HepG2 (cell line): ENCODE measurements around the gene CHN2. TPM values are rescaled to one million over a fixed set of nuclear protein-coding genes. Genes with fewer than 3 reads are reported as not detected.

Experiments
- ATRX ChIP-seq: sonication (generic); formaldehyde crosslinking; IDR thresholded peaks from 2 replicates; pipeline ENCODE4 v1.4.0; 2020; ENCODE audit warnings: missing genetic modification reagents, borderline replicate concordance
- ELF3 ChIP-seq: IDR thresholded peaks from 2 replicates; pipeline ENCODE4 v1.6.1; 2016; ENCODE audit warnings: missing genetic modification reagents, missing compliant biosample characterization
- HDAC1 ChIP-seq: sonication (generic); formaldehyde crosslinking; IDR thresholded peaks from 2 replicates; pipeline ENCODE4 v1.5.1; 2020; ENCODE audit warnings: mild to moderate bottlenecking, missing genetic modification reagents
- JUN ChIP-seq: sonication (generic); formaldehyde crosslinking; IDR thresholded peaks from 2 replicates; pipeline ENCODE4 v1.4.0; 2020; ENCODE audit warnings: mild to moderate bottlenecking, missing genetic modification reagents
- KDM5B ChIP-seq: sonication (generic); formaldehyde crosslinking; IDR thresholded peaks from 2 replicates; pipeline ENCODE4 v1.4.0; 2020; ENCODE audit warnings: missing genetic modification reagents, mild to moderate bottlenecking, borderline replicate concordance
- MEF2D ChIP-seq: sonication (generic); formaldehyde crosslinking; IDR thresholded peaks from 2 replicates; pipeline ENCODE4 v1.5.1; 2020; ENCODE audit warnings: mild to moderate bottlenecking, missing genetic modification reagents
- MTF2 ChIP-seq: sonication (generic); formaldehyde crosslinking; IDR thresholded peaks from 2 replicates; pipeline ENCODE4 v1.5.0; 2020; ENCODE audit warnings: missing genetic modification reagents, borderline replicate concordance
- RBM22 ChIP-seq: fragments of 200-400 bp; formaldehyde crosslinking; optimal IDR thresholded peaks from 2 replicates; pipeline ENCODE3; 2017; ENCODE audit warnings: mild to moderate bottlenecking, low read length, moderate library complexity
- ZFP37 ChIP-seq: sonication (generic); formaldehyde crosslinking; IDR thresholded peaks from 2 replicates; pipeline ENCODE4 v1.4.0; 2020; ENCODE audit warnings: missing genetic modification reagents, borderline replicate concordance
- ZFX ChIP-seq: sonication (generic); formaldehyde crosslinking; IDR thresholded peaks from 2 replicates; pipeline ENCODE4 v1.4.0; 2020; ENCODE audit warnings: mild to moderate bottlenecking, low read depth, missing genetic modification reagents, moderate library complexity
- ZNF230 ChIP-seq: sonication (generic); formaldehyde crosslinking; IDR thresholded peaks from 2 replicates; pipeline ENCODE4 v1.4.0; 2020; ENCODE audit warnings: mild to moderate bottlenecking, missing genetic modification reagents
- ZNF557 ChIP-seq: sonication (generic); formaldehyde crosslinking; IDR thresholded peaks from 2 replicates; pipeline ENCODE4 v1.4.0; 2020; ENCODE audit warnings: missing genetic modification reagents
- polyA plus RNA-seq, 8 experiments: library from polyadenylated mRNA; depleted of rRNA in 3 of 8; stranded (reverse) in 7 of 8; unstranded in 1 of 8; fragments of >200 nt; fragmentation: Illumina TruSeq in 4 of 8; extraction: Trizol in 4 of 8; gene quantifications; 2 replicates each; pipeline versions ENCODE4 v1.2.1 to v1.2.3, GENCODE V29; 2011 to 2016; ENCODE audit warnings: low read depth in 4 of 8, missing spikeins in 1 of 8, mixed read lengths in 1 of 8; ENCODE audit not compliant: insufficient read depth in 1 of 8
- total RNA-seq, 5 experiments: library from RNA; depleted of rRNA; stranded (reverse); fragments of >200 nt; fragmentation: Illumina TruSeq; extraction: Trizol; gene quantifications; 2 replicates each; pipeline ENCODE4 v1.2.3, GENCODE V29; 2016; ENCODE audit warnings: low read depth in 1 of 5
- TF ChIP-seq, protein P1 (sequence below): IDR thresholded peaks from 2 replicates; pipeline ENCODE4 v1.6.1; 2012; ENCODE audit warnings: low read depth, low read length, improper control_type of control experiment
- TF ChIP-seq, protein P2 (sequence below): sonication (generic); formaldehyde crosslinking; IDR thresholded peaks from 2 replicates; pipeline ENCODE4 v1.8.1; 2022; ENCODE audit warnings: mild to moderate bottlenecking, missing genetic modification reagents
- TF ChIP-seq, protein P3 (sequence below): IDR thresholded peaks from 2 replicates; pipeline ENCODE4 v1.6.1; 2016; ENCODE audit warnings: low read depth, borderline replicate concordance
- TF ChIP-seq, protein P4 (sequence below): sonication (generic); formaldehyde crosslinking; IDR thresholded peaks from 2 replicates; pipeline ENCODE4 v1.4.0; 2020; ENCODE audit warnings: missing genetic modification reagents
- TF ChIP-seq, protein P5 (sequence below): fragments of 450-650 bp; IDR thresholded peaks from 2 replicates; pipeline ENCODE4 v1.6.1; 2017; ENCODE audit warnings: mild to moderate bottlenecking
- TF ChIP-seq, protein P6 (sequence below): sonication (generic); formaldehyde crosslinking; IDR thresholded peaks from 2 replicates; pipeline ENCODE4 v1.4.0; 2020; ENCODE audit warnings: low read depth, mild to moderate bottlenecking, missing genetic modification reagents

The CHN2 gene
- total and polyA plus RNA-seq, 2 of the 13 experiments (the other 11 are each of a cell fraction or from before 2014, with no cell fraction given) = 23.5 to 30.5 TPM

DNA sequence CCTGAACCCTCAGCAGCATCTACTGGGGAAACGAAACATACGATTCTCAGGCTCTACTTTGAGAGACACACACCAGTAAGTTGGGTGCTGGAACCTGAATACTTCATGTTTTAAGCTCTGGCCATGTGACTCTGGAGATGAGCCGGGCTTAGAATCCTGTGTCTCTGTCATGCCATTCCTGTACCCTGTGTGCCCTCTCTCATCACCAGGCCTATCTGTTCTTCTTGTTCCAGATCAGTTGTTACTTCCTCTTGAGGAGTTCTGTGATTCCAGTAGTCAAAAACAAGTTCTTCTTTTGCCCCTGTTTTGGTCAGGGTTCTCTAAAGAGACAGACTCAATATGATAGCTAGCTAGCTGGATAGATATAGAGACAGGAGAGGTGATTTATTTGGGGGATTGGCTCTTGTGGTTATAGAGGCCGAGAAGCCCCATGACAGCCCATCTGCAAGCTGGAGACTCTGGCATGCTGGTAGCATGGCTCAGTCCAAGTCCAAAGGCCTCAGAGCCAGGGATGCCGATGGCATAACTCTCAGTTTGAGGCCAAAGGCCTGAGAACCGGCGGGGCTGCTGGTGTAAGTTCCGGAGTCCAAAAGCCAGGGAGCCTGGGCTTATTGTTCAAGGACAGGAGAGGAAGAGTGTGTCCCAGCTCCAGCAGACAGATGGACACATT is 54.3 kb downstream of the CHN2 start (continued):
- peak; percentile 90 for TF ChIP-seq ZFX (CRISPR knock-in tag)
- no peak for TF ChIP-seq MTF2 (CRISPR knock-in tag)
- TF ChIP-seq KDM5B (CRISPR knock-in tag) = peak; percentile 30; the same call in 1 of the 2 replicates
- TF ChIP-seq, protein P1, sequence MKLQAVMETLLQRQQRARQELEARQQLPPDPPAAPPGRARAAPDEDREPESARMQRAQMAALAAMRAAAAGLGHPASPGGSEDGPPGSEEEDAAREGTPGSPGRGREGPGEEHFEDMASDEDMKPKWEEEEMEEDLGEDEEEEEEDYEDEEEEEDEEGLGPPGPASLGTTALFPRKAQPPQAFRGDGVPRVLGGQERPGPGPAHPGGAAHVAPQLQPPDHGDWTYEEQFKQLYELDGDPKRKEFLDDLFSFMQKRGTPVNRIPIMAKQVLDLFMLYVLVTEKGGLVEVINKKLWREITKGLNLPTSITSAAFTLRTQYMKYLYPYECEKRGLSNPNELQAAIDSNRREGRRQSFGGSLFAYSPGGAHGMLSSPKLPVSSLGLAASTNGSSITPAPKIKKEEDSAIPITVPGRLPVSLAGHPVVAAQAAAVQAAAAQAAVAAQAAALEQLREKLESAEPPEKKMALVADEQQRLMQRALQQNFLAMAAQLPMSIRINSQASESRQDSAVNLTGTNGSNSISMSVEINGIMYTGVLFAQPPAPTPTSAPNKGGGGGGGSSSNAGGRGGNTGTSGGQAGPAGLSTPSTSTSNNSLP = no peak
- TF ChIP-seq ATRX (CRISPR knock-in tag) = no peak
- TF ChIP-seq, protein P2, sequence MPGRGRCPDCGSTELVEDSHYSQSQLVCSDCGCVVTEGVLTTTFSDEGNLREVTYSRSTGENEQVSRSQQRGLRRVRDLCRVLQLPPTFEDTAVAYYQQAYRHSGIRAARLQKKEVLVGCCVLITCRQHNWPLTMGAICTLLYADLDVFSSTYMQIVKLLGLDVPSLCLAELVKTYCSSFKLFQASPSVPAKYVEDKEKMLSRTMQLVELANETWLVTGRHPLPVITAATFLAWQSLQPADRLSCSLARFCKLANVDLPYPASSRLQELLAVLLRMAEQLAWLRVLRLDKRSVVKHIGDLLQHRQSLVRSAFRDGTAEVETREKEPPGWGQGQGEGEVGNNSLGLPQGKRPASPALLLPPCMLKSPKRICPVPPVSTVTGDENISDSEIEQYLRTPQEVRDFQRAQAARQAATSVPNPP (CRISPR knock-in tag) = 0 out of 2 replicates have a peak, but pooled peaks have one; percentile 36
- TF ChIP-seq ELF3 (CRISPR knock-in tag) = peak; percentile 73
- TF ChIP-seq, protein P3, sequence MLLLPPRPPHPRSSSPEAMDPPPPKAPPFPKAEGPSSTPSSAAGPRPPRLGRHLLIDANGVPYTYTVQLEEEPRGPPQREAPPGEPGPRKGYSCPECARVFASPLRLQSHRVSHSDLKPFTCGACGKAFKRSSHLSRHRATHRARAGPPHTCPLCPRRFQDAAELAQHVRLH (CRISPR knock-in tag) = peak; percentile 85; the same call in 1 of the 2 replicates
- TF ChIP-seq, protein P4, sequence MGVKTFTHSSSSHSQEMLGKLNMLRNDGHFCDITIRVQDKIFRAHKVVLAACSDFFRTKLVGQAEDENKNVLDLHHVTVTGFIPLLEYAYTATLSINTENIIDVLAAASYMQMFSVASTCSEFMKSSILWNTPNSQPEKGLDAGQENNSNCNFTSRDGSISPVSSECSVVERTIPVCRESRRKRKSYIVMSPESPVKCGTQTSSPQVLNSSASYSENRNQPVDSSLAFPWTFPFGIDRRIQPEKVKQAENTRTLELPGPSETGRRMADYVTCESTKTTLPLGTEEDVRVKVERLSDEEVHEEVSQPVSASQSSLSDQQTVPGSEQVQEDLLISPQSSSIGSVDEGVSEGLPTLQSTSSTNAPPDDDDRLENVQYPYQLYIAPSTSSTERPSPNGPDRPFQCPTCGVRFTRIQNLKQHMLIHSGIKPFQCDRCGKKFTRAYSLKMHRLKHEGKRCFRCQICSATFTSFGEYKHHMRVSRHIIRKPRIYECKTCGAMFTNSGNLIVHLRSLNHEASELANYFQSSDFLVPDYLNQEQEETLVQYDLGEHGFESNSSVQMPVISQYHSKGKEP (CRISPR knock-in tag) = no peak
- 0 out of 2 replicates have a peak, but pooled peaks have one; percentile 65 for TF ChIP-seq ZFP37 (CRISPR knock-in tag)
- 0 out of 2 replicates have a peak, but pooled peaks have one; percentile 46 for TF ChIP-seq ZNF557 (CRISPR knock-in tag)
- TF ChIP-seq ZNF230 (CRISPR knock-in tag) = no peak
- TF ChIP-seq JUN (CRISPR knock-in tag) = peak; percentile 62; the same call in 1 of the 2 replicates
- TF ChIP-seq MEF2D (CRISPR knock-in tag) = peak; percentile 81
- TF ChIP-seq HDAC1 (CRISPR knock-in tag) = peak; percentile 95
- TF ChIP-seq RBM22 = no peak
- TF ChIP-seq, protein P5, sequence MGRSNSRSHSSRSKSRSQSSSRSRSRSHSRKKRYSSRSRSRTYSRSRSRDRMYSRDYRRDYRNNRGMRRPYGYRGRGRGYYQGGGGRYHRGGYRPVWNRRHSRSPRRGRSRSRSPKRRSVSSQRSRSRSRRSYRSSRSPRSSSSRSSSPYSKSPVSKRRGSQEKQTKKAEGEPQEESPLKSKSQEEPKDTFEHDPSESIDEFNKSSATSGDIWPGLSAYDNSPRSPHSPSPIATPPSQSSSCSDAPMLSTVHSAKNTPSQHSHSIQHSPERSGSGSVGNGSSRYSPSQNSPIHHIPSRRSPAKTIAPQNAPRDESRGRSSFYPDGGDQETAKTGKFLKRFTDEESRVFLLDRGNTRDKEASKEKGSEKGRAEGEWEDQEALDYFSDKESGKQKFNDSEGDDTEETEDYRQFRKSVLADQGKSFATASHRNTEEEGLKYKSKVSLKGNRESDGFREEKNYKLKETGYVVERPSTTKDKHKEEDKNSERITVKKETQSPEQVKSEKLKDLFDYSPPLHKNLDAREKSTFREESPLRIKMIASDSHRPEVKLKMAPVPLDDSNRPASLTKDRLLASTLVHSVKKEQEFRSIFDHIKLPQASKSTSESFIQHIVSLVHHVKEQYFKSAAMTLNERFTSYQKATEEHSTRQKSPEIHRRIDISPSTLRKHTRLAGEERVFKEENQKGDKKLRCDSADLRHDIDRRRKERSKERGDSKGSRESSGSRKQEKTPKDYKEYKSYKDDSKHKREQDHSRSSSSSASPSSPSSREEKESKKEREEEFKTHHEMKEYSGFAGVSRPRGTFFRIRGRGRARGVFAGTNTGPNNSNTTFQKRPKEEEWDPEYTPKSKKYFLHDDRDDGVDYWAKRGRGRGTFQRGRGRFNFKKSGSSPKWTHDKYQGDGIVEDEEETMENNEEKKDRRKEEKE = no peak
- TF ChIP-seq, protein P6, sequence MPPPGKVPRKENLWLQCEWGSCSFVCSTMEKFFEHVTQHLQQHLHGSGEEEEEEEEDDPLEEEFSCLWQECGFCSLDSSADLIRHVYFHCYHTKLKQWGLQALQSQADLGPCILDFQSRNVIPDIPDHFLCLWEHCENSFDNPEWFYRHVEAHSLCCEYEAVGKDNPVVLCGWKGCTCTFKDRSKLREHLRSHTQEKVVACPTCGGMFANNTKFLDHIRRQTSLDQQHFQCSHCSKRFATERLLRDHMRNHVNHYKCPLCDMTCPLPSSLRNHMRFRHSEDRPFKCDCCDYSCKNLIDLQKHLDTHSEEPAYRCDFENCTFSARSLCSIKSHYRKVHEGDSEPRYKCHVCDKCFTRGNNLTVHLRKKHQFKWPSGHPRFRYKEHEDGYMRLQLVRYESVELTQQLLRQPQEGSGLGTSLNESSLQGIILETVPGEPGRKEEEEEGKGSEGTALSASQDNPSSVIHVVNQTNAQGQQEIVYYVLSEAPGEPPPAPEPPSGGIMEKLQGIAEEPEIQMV (CRISPR knock-in tag) = 0 out of 2 replicates have a peak, but pooled peaks have one; percentile 48
